ENCODE measurements around the gene CDH13.

CDH13 gene

GRCh38 chr16:83653785-83654184 lies 1027.0 kb downstream of the CDH13 start:
- DNase-seq: no peak

GRCh38 chr16:83660282-83660681 lies 1033.5 kb downstream of the CDH13 start:
- DNase-seq: no peak

DNA sequence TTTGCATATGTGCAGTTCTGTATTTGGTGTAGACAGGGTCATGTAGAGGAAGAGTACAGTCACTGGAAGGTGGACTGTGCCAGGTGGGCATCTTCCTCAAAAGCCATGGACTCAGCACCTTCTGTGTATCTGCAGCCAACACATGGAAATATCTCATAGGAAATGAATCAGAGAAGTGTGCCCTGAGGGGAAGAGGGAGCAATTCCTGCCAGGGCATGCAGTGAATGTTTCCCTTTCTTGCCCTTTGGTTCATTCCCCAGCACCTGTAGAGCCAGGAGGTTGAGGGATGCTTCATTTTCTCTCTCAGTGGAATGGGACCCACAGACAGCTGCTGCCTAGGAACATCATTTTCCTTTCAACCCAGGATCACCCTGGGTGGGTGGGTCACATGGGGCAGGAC lies 1034.9 kb downstream of the CDH13 start:
- DNase-seq: no peak

- no peak for DNase-seq
Measured at GRCh38 chr16:83666449-83666848, 1039.7 kb downstream of the CDH13 start.

- DNase-seq: no peak
Measured at GRCh38 chr16:83669456-83669855, 1042.7 kb downstream of the CDH13 start.

GRCh38 chr16:83674931-83675535 lies 1048.3 kb downstream of the CDH13 start:
- DNase-seq: no peak

- DNase-seq: no peak
Measured at GRCh38 chr16:83676086-83676485, 1049.3 kb downstream of the CDH13 start.

DNA sequence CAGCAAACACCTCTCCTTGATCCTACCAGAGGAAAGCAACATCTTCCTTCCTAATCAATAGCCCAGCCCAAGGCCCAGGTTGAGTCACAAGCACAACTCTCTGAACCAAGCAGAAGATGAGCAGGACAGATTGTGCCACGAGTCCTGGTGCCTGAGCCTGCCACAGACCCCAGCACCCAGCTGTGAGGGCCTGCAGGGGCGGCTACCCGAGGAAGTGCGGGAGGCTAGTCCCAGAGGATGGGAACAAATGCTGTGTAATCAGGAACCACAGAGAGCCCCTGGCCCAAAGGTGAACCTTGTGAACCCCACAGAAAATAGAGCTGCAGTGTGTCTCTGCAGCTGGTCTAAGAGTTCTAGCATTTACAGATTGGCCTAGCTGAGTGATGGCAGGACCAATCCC lies 1054.2 kb downstream of the CDH13 start:
- DNase-seq: no peak

- no peak for DNase-seq
Measured at GRCh38 chr16:83681381-83681956, 1054.7 kb downstream of the CDH13 start.

- no peak for DNase-seq
Measured at GRCh38 chr16:83682116-83682867, 1055.5 kb downstream of the CDH13 start.

DNA sequence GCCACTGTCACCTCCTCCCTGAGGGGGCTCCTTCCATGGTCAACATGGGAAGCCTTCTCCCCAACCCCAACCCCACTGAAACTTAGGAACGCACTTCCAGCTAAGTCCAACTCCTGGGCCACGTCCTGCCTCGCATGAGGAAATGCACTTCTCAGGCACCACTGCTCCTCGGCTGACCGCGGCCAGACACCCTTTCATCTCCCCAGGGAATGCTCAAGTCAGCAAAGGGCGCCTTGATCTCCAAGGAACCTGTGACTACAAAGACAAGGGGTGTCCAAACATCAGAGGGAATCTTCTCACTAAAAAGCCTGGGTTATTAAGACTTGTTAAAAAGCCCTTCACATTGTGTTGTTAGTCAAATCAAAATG lies 1056.1 kb downstream of the CDH13 start:
- no peak for DNase-seq

GRCh38 chr16:83685615-83686165 lies 1058.9 kb downstream of the CDH13 start:
- DNase-seq: no peak

DNA sequence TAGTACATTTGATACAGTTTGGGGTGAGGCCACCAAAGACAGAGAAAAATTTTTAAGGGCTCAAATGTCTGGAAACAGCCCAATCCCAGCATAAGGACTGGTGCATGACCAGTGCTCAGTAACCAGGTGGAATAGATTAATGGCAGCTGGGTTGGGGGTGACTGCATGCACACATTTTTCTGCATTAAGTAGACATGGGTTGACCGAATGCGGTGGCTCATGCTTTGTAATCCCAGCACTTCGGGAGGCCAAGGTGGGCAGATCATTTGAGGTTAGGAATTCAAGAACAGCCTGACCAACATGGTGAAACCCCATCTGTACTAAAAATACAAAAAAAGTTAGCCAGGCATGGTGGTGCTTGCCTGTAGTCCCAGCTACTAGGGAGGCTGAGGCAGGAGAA lies 1060.0 kb downstream of the CDH13 start:
- DNase-seq: no peak

DNA sequence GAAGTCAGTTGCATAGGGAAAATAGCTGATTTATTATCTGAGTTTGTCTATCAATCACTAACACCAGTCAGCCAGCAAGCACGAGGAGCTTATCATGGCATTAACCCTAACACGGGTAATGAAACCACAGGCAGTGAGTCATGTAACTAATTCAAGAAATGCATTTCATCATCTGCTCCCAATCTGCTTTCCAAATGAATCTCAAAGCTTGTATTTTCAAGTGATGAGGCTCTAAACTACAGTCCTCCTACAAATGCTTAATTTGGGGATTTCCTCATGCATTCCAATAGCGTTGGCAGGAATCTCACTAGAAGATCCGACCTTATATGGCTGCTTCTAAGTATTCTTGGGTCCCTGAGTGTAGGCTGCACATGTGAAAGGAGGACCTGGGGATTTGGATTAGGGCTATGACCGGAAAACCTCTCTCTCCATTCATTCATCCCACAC lies 1062.6 kb downstream of the CDH13 start:
- no peak for DNase-seq

- DNase-seq: no peak
Measured at GRCh38 chr16:83692224-83692623, 1065.5 kb downstream of the CDH13 start.

- DNase-seq: no peak
Measured at GRCh38 chr16:83698964-83699363, 1072.2 kb downstream of the CDH13 start.

DNA sequence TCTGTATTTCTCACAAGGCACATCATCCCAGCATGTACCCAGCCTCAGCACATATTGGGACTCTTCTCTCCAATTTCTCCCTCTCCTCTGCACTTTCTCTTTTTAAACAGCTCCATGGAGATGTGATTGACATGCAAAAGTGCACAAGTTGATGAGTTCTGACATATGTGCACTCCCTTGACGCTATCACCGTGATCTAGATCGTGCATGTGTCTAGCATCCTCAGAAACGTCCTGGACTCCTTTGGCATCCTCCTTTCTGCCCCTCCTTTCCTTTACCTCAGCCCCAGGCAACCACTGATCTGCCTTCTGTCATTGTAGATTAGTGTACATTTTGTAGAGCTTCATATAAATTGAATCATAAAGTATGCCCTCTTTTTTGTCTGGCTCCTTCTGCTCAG lies 1073.0 kb downstream of the CDH13 start:
- DNase-seq: no peak

DNA sequence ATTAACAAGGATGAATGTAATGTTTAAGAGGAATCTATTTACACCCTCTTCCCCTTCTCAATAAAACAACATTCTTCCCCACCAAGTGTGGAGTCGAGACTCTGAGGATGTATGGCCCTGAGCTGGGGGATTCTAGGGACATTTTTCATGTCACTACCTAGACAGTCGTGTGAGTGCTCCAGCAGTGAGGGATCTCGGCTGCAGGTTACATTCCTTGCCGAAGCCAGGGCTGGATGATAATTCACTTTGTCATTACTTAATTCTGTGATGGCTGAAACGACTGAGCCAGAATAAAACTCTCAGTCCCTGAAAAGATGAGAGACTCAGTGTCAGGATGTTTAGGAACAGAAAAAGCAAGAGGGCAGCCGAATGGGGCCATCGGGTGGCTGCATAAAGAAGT lies 1074.1 kb downstream of the CDH13 start:
- no peak for DNase-seq

- no peak for DNase-seq
Measured at GRCh38 chr16:83701494-83701893, 1074.7 kb downstream of the CDH13 start.

DNA sequence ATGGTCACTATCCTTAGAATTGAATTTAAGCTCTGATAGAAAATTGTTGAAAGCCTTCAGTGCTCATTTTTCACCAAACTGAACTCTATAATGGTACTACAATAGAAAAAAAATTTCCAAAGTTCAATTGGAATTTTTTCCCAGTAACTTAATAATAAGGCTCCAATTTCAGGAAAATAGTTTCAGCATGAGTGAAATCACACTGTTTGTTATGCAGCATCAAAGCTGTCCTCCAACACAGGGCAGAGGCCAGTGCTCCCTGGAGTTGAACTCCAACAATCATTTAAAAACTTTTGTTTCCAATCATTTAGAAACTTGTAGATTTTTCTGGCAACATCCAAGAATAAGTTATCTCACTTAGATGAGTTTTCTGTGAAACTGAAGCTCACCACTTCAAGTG lies 1077.9 kb downstream of the CDH13 start:
- DNase-seq: no peak

- no peak for DNase-seq
Measured at GRCh38 chr16:83705856-83706255, 1079.1 kb downstream of the CDH13 start.

GRCh38 chr16:83706394-83706793 lies 1079.6 kb downstream of the CDH13 start:
- no peak for DNase-seq

DNA sequence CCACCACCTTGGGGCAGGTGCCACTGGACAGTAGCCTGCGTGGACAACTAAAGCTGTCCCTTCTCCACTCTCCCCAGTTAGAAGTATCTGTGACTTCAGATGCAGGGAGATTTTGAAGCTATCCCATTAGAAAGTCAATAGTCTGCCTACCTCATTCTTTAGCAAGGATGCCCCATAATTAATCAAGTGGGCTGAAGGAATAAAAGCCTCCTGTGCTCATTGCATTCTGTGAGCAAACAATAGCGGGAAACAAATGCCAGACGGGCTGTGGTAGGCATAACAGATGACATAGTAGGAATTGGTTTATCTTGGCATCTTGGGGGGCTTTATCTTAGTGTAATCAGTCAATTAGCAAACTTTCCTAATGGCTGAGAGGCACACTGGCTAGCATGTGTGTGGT lies 1084.3 kb downstream of the CDH13 start:
- DNase-seq: no peak

- no peak for DNase-seq
Measured at GRCh38 chr16:83713597-83713996, 1086.8 kb downstream of the CDH13 start.
